NB4 (cell line): ENCODE measurements around the gene LCNL1.

Source experiments
- DNase-seq: peaks from one replicate; pipeline ENCODE4 v3.0.0; 2010; ENCODE audit warnings: low read depth
- H3K4me3 ChIP-seq: one replicate; pipeline ENCODE4 v1.5.1; 2011; ENCODE audit warnings: mild to moderate bottlenecking, low read depth, low read length, moderate library complexity
- CTCF ChIP-seq: IDR thresholded peaks from one replicate; pipeline ENCODE4 v1.5.1; 2012; ENCODE audit warnings: low read depth, low read length
- MAX ChIP-seq: IDR thresholded peaks from 2 replicates; pipeline ENCODE4 v1.6.1; 2011; ENCODE audit warnings: low read depth, low read length
- MYC ChIP-seq: IDR thresholded peaks from 2 replicates; pipeline ENCODE4 v1.6.1; 2011; ENCODE audit warnings: low read depth, low read length
- POLR2A ChIP-seq: IDR thresholded peaks from 2 replicates; pipeline ENCODE4 v1.6.1; 2011; ENCODE audit warnings: mild to moderate bottlenecking; ENCODE audit not compliant: insufficient read length; ENCODE audit errors: extremely low read depth

LCNL1 gene

GRCh38 chr9:136991993-136992818 lies 9.4 kb downstream of the LCNL1 start, which contains the start of gene PAXX:
Gene PAXX (plus strand): TSS chr9:136992422. CDS start chr9:136992444, 22 bp downstream.
- peak within 1 kb of the TSS; percentile 79 for H3K4me3 ChIP-seq
- TF ChIP-seq POLR2A, result peak; percentile 69
- peak; percentile 68 for TF ChIP-seq MAX
- TF ChIP-seq MYC, result no peak; the same call in 1 of the 2 replicates
- no peak for TF ChIP-seq CTCF
- peak; percentile 89 for DNase-seq

- peak overlapping the region; percentile 79 for H3K4me3 ChIP-seq
- no peak for DNase-seq
- TF ChIP-seq MYC (no peak), MAX (no peak), POLR2A (no peak), CTCF (no peak)
These were observed 10.1 kb downstream of the LCNL1 start for GRCh38 chr9:136992819-136993369.

- TF ChIP-seq POLR2A, result no peak
- no peak for TF ChIP-seq MYC
- TF ChIP-seq CTCF, result no peak
- no peak for TF ChIP-seq MAX
- DNase-seq, result no peak
- H3K4me3 ChIP-seq, result no peak overlapping the region
These were observed 11.5 kb downstream of the LCNL1 start for GRCh38 chr9:136994180-136994887.

- no peak for DNase-seq
- H3K4me3 ChIP-seq, result no peak overlapping the region
- TF ChIP-seq MYC, result no peak
- no peak for TF ChIP-seq POLR2A
- TF ChIP-seq MAX, result no peak
- TF ChIP-seq CTCF, result no peak
These were observed 12.1 kb downstream of the LCNL1 start for GRCh38 chr9:136994888-136995230.

GRCh38 chr9:136995362-136995761 lies 12.6 kb downstream of the LCNL1 start:
- TF ChIP-seq POLR2A (no peak), MYC (no peak), MAX (no peak)
- no peak overlapping the region for H3K4me3 ChIP-seq
- no peak for DNase-seq
